ENCODE measurements around the gene ANKS1A.
"Not testable (repeated sequence)": the region's sequence is repeated elsewhere in the genome, so short reads cannot be mapped to it uniquely, and the experiment has no call there.

Gene ANKS1A

DNA sequence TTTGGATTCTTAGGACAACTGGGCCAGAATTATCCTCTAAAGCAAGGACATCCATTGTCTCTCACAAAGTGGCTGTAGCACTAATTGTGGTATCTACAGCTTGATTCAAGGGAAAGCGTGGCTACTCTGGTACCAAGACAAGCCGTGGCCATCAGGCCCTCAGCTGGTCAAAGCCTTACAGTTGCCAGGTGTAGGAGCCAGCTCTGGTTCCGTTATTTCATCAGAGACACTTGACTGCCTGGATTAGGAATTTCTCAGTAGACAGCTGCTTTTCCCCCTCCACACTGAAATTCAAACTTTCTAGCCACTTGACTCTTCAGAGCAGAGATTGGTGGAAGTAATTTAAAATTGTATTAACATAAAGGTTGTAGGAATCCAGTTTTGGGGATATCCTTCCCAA, 104.2 kb downstream of the ANKS1A start:
- Histone ChIP-seq H3F3A (ENCODE audit: control insufficient read depth, insufficient read depth) (no peaks in the 10 kb centered on the region), H3K4me1 (ENCODE audit: control insufficient read depth, low read length) (no peaks in the 10 kb centered on the region), H3K36me3 (ENCODE audit: control insufficient read depth, low read length) (0 out of 2 replicates have a peak, but pooled peaks cover 3% of the 10 kb centered on the region), H3K9me2 (replicated peaks; ENCODE audit: control insufficient read depth, low read length) (no peaks in the 10 kb centered on the region), H3K4me3 (ENCODE audit: low read length) (no peak overlapping the region), H3K79me2 (ENCODE audit: control insufficient read depth, low read length) (no peaks in the 10 kb centered on the region), H3K27ac (ENCODE audit: low read depth, low read length) (no peak overlapping the region), H3K4me2 (ENCODE audit: low read length) (no peak overlapping the region), H4K20me1 (ENCODE audit: control insufficient read depth, insufficient read depth, low read depth, low read length) (no peaks in the 10 kb centered on the region), H3K9me3 (ENCODE audit: control insufficient read depth, insufficient read depth, low read length) (no peaks in the 10 kb centered on the region), H3K27me3 (ENCODE audit: control insufficient read depth, low read length) (no peaks in the 10 kb centered on the region)
- TF ChIP-seq, protein P1, sequence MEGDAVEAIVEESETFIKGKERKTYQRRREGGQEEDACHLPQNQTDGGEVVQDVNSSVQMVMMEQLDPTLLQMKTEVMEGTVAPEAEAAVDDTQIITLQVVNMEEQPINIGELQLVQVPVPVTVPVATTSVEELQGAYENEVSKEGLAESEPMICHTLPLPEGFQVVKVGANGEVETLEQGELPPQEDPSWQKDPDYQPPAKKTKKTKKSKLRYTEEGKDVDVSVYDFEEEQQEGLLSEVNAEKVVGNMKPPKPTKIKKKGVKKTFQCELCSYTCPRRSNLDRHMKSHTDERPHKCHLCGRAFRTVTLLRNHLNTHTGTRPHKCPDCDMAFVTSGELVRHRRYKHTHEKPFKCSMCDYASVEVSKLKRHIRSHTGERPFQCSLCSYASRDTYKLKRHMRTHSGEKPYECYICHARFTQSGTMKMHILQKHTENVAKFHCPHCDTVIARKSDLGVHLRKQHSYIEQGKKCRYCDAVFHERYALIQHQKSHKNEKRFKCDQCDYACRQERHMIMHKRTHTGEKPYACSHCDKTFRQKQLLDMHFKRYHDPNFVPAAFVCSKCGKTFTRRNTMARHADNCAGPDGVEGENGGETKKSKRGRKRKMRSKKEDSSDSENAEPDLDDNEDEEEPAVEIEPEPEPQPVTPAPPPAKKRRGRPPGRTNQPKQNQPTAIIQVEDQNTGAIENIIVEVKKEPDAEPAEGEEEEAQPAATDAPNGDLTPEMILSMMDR (IDR thresholded peaks at IDR 0.05; ENCODE audit: low read depth, low read length, poor library complexity, severe bottlenecking): no peak
- no peak for TF ChIP-seq EZH2phosphoT487 (IDR thresholded peaks at IDR 0.05; ENCODE audit: borderline replicate concordance, low read length)

DNA sequence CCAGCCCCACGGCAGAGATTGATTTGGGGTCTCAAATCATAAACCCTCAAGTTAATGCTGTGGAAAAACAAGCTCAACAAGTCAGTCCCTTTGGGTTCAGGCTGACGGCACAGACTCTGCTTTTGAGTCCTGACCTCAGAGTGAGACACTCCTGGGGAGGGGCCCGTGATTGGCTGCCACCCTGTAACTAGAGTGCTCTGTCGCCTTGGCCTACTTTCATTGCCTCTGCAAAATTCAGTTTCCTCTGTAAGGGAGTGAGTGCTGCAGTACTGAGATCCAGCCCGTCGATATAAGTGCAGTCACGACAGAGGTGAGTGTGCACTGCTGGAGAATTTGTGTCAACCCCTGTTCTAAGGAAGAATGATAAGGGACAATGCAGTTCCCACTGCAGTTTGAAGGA, 105.6 kb downstream of the ANKS1A start:
- no peaks in the 10 kb centered on the region for H3K27me3 ChIP-seq (ENCODE audit: control insufficient read depth, low read length)

DNA sequence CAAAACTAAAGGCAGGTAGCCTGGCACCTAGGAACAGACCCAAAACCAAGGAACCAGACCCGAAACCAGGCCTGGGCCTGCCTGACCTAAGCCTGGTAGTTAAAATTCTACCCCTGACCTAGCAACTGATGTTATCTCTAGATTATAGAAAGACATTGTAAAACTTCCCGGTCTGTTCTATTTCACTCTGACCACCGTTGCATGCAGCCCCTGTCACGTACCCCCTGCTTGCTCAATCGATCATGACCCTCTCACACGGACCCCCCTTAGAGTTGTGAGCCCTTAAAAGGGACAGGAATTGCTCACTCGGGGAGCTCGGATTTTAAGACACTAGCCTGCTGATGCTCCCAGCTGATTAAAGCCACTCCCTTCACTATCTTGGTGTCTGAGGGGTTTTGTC, 109.4 kb downstream of the ANKS1A start:
- H3K4me2 ChIP-seq (ENCODE audit: low read length); H3K9me2 ChIP-seq (replicated peaks; ENCODE audit: control insufficient read depth, low read length); H4K20me1 ChIP-seq (ENCODE audit: control insufficient read depth, insufficient read depth, low read depth, low read length); H3K27ac ChIP-seq (ENCODE audit: low read depth, low read length); H3K4me1 ChIP-seq (ENCODE audit: control insufficient read depth, low read length); H3F3A ChIP-seq (ENCODE audit: control insufficient read depth, insufficient read depth); H3K79me2 ChIP-seq (ENCODE audit: control insufficient read depth, low read length); H3K9me3 ChIP-seq (ENCODE audit: control insufficient read depth, insufficient read depth, low read length); H3K4me3 ChIP-seq (ENCODE audit: low read length); H3K36me3 ChIP-seq (ENCODE audit: control insufficient read depth, low read length); H3K27me3 ChIP-seq (ENCODE audit: control insufficient read depth, low read length): not testable (repeated sequence)

More for the DNA sequence above, 105.6 kb downstream of the ANKS1A start:
- H3K79me2 ChIP-seq (ENCODE audit: control insufficient read depth, low read length): no peaks in the 10 kb centered on the region
- H3K36me3 ChIP-seq (ENCODE audit: control insufficient read depth, low read length): 0 out of 2 replicates have a peak, but pooled peaks cover 3% of the 10 kb centered on the region
- H3K9me2 ChIP-seq (replicated peaks; ENCODE audit: control insufficient read depth, low read length): no peaks in the 10 kb centered on the region
- H3K4me2 ChIP-seq (ENCODE audit: low read length): no peak overlapping the region
- no peaks in the 10 kb centered on the region for H3K4me1 ChIP-seq (ENCODE audit: control insufficient read depth, low read length)
- no peaks in the 10 kb centered on the region for H3K9me3 ChIP-seq (ENCODE audit: control insufficient read depth, insufficient read depth, low read length)
- H3K27ac ChIP-seq (ENCODE audit: low read depth, low read length): no peak overlapping the region
- TF ChIP-seq EZH2phosphoT487 (IDR thresholded peaks at IDR 0.05; ENCODE audit: borderline replicate concordance, low read length): no peak
- TF ChIP-seq, protein P1 (IDR thresholded peaks at IDR 0.05; ENCODE audit: low read depth, low read length, poor library complexity, severe bottlenecking): no peak
- H4K20me1 ChIP-seq (ENCODE audit: control insufficient read depth, insufficient read depth, low read depth, low read length): no peaks in the 10 kb centered on the region
- no peak overlapping the region for H3K4me3 ChIP-seq (ENCODE audit: low read length)
- no peaks in the 10 kb centered on the region for H3F3A ChIP-seq (ENCODE audit: control insufficient read depth, insufficient read depth)

DNA sequence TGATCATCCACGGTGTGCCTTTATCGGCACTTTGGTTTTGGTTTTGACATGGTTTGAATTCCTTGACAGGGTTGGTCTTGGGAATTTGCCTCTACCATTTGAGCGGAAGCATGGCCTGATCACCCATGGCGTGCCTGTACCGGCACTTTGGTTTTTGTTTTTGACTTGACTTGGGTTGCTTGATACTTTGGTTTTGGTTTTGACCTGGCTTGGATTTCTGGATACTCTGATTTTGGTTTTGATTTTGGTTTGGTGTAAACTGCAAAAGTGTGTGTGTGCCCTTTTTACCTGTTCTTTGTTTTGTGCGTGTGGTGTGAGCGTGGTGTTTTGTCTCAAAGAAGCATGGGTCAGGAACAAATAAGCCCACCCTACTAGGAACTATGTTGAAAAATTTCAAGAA, 110.1 kb downstream of the ANKS1A start:
- not testable (repeated sequence) for H4K20me1 ChIP-seq (ENCODE audit: control insufficient read depth, insufficient read depth, low read depth, low read length); H3K36me3 ChIP-seq (ENCODE audit: control insufficient read depth, low read length); H3K4me2 ChIP-seq (ENCODE audit: low read length); H3F3A ChIP-seq (ENCODE audit: control insufficient read depth, insufficient read depth); H3K27ac ChIP-seq (ENCODE audit: low read depth, low read length); H3K27me3 ChIP-seq (ENCODE audit: control insufficient read depth, low read length); H3K79me2 ChIP-seq (ENCODE audit: control insufficient read depth, low read length); H3K4me1 ChIP-seq (ENCODE audit: control insufficient read depth, low read length); H3K4me3 ChIP-seq (ENCODE audit: low read length); H3K9me3 ChIP-seq (ENCODE audit: control insufficient read depth, insufficient read depth, low read length); H3K9me2 ChIP-seq (replicated peaks; ENCODE audit: control insufficient read depth, low read length)

DNA sequence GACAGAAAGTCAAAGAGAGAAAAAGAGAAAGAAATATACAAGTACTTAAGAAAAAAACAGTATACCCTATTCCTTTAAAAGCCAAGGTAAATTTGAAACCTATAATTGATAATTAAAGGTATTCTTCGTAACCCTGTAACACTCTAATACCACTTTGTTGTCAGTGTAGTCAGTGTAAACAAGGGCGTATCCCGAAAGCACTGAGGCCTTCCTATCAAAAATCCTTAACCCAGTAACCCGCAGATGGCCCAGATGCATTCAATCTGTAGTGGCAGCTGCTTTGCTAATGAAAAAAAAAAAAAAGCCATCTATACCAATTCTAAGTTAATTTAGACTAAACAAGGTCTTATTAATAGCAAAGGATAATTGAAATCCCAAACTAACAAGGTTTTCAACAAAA, 110.9 kb downstream of the ANKS1A start:
- H3K4me1 ChIP-seq (ENCODE audit: control insufficient read depth, low read length); H3K4me3 ChIP-seq (ENCODE audit: low read length); H4K20me1 ChIP-seq (ENCODE audit: control insufficient read depth, insufficient read depth, low read depth, low read length); H3K27me3 ChIP-seq (ENCODE audit: control insufficient read depth, low read length); H3K9me2 ChIP-seq (replicated peaks; ENCODE audit: control insufficient read depth, low read length); H3F3A ChIP-seq (ENCODE audit: control insufficient read depth, insufficient read depth); H3K79me2 ChIP-seq (ENCODE audit: control insufficient read depth, low read length); H3K4me2 ChIP-seq (ENCODE audit: low read length); H3K27ac ChIP-seq (ENCODE audit: low read depth, low read length); H3K9me3 ChIP-seq (ENCODE audit: control insufficient read depth, insufficient read depth, low read length); H3K36me3 ChIP-seq (ENCODE audit: control insufficient read depth, low read length): not testable (repeated sequence)

DNA sequence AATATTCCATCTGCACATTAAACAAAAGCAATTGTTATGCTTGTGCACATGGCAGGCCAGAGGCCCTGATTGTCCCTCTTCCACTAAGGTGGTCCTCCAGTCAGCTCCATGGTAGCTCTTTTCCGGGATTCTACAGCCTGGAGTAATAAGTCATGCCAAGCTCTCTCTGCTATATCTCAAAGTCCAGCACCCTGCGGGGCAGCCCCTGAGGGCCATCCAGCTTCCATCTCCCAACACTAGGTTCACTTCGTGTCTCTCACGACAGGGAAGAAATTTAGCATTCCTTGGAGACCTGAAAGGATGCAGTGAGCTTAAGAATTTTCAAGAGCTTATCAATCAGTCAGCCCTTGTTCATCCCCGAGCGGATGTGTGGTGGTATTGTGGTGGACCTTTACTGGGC, 112.3 kb downstream of the ANKS1A start:
- not testable (repeated sequence) for H3F3A ChIP-seq (ENCODE audit: control insufficient read depth, insufficient read depth); H3K4me3 ChIP-seq (ENCODE audit: low read length); H3K36me3 ChIP-seq (ENCODE audit: control insufficient read depth, low read length); H3K27ac ChIP-seq (ENCODE audit: low read depth, low read length); H4K20me1 ChIP-seq (ENCODE audit: control insufficient read depth, insufficient read depth, low read depth, low read length); H3K9me3 ChIP-seq (ENCODE audit: control insufficient read depth, insufficient read depth, low read length); H3K79me2 ChIP-seq (ENCODE audit: control insufficient read depth, low read length); H3K4me2 ChIP-seq (ENCODE audit: low read length); H3K4me1 ChIP-seq (ENCODE audit: control insufficient read depth, low read length); H3K27me3 ChIP-seq (ENCODE audit: control insufficient read depth, low read length); H3K9me2 ChIP-seq (replicated peaks; ENCODE audit: control insufficient read depth, low read length)

DNA sequence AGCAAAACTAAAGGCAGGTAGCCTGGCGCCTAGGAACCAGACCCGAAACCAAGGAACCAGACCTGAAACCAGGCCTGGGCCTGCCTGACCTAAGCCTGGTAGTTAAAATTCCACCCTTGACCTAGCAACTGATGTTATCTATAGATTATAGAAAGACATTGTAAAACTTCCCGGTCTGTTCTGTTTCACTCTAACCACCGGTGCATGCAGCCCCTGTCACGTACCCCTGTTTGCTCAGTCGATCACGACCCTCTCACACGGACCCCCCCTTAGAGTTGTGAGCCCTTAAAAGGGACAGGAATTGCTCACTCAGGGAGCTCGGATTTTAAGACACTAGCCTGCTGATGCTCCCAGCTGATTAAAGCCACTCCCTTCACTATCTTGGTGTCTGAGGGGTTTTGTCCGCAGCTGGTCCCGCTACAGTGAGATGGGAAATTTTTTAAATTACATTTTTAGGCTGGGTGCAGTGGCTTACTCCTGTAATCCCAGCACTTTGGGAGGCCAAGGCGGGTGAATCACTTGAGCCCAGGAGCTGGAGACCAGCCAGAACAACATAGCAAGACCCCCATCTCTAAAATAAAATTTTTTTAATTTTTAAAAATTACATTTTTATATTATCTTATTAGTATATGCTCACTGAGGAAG, 115.0 kb downstream of the ANKS1A start:
- H3K9me3 ChIP-seq (ENCODE audit: control insufficient read depth, insufficient read depth, low read length); H3K36me3 ChIP-seq (ENCODE audit: control insufficient read depth, low read length); H4K20me1 ChIP-seq (ENCODE audit: control insufficient read depth, insufficient read depth, low read depth, low read length); H3K4me1 ChIP-seq (ENCODE audit: control insufficient read depth, low read length); H3K27ac ChIP-seq (ENCODE audit: low read depth, low read length); H3F3A ChIP-seq (ENCODE audit: control insufficient read depth, insufficient read depth); H3K79me2 ChIP-seq (ENCODE audit: control insufficient read depth, low read length); H3K9me2 ChIP-seq (replicated peaks; ENCODE audit: control insufficient read depth, low read length); H3K4me2 ChIP-seq (ENCODE audit: low read length); H3K27me3 ChIP-seq (ENCODE audit: control insufficient read depth, low read length); H3K4me3 ChIP-seq (ENCODE audit: low read length): not testable (repeated sequence)
